ENCODE measurements around the gene FEZF2.

- TF ChIP-seq POLR2A (IDR thresholded peaks at IDR 0.05), result no peak
- TF ChIP-seq, protein P1, sequence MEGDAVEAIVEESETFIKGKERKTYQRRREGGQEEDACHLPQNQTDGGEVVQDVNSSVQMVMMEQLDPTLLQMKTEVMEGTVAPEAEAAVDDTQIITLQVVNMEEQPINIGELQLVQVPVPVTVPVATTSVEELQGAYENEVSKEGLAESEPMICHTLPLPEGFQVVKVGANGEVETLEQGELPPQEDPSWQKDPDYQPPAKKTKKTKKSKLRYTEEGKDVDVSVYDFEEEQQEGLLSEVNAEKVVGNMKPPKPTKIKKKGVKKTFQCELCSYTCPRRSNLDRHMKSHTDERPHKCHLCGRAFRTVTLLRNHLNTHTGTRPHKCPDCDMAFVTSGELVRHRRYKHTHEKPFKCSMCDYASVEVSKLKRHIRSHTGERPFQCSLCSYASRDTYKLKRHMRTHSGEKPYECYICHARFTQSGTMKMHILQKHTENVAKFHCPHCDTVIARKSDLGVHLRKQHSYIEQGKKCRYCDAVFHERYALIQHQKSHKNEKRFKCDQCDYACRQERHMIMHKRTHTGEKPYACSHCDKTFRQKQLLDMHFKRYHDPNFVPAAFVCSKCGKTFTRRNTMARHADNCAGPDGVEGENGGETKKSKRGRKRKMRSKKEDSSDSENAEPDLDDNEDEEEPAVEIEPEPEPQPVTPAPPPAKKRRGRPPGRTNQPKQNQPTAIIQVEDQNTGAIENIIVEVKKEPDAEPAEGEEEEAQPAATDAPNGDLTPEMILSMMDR (IDR thresholded peaks at IDR 0.05), result no peak
Observed at GRCh38 chr3:62379321-62379798, 6.0 kb upstream of the FEZF2 start.
